ENCODE measurements around the gene PHACTR3. TPM values are rescaled to one million over a fixed set of nuclear protein-coding genes. Genes with fewer than 3 reads are reported as not detected.

PHACTR3 gene
- total and polyA plus RNA-seq, 2 experiments from 2014 or later: 0.45 to 0.61 TPM

- H3K36me3 Mint-ChIP-seq (ENCODE audit: low read depth): no peaks in the 10 kb centered on the region; the same call in 2 of the 3 replicates
- no peaks in the 10 kb centered on the region for H3K9me2 ChIP-seq (ENCODE audit: insufficient read depth)
- H2AFZ ChIP-seq: no peak overlapping the region
- H3K79me2 ChIP-seq (replicated peaks; ENCODE audit: insufficient read depth): no peaks in the 10 kb centered on the region
- H4K20me1 ChIP-seq (replicated peaks; ENCODE audit: insufficient read depth): no peaks in the 10 kb centered on the region
- H3K27ac Mint-ChIP-seq: no peak overlapping the region
- ATAC-seq (no peak), DNase-seq (ENCODE audit: low spot score) (no peak)
- no peak overlapping the region for H3K4me2 ChIP-seq
- H3F3A ChIP-seq (replicated peaks; ENCODE audit: low read depth): no peaks in the 10 kb centered on the region
- no peak overlapping the region for H3K4me3 ChIP-seq
- H3K27me3 ChIP-seq (ENCODE audit: insufficient read depth): 0 out of 2 replicates have a peak, but pooled peaks cover 5% of the 10 kb centered on the region
- H3K9me3 Mint-ChIP-seq: no peaks in the 10 kb centered on the region; the same call in 2 of the 3 replicates
- H3K4me1 Mint-ChIP-seq: peaks cover 16% of the 10 kb centered on the region
- H3K4me3 Mint-ChIP-seq: no peak overlapping the region
- TF ChIP-seq ZNF331 (CRISPR knock-in tag; IDR thresholded peaks at IDR 0.05; ENCODE audit: low read depth) (no peak), EZH2 (IDR thresholded peaks at IDR 0.05; ENCODE audit: low read depth, unreplicated experiment) (no peak), CREB1 (CRISPR knock-in tag; IDR thresholded peaks at IDR 0.05; ENCODE audit: low read depth) (no peak), ETS1 (IDR thresholded peaks at IDR 0.05) (no peak), REST (IDR thresholded peaks at IDR 0.05; ENCODE audit: unreplicated experiment) (no peak), CTCF (conservative IDR thresholded peaks at IDR 0.05; ENCODE audit: low read depth in 2 of 2) (no peak), ZNF462 (CRISPR knock-in tag; IDR thresholded peaks at IDR 0.05) (no peak), POLR2AphosphoS5 (IDR thresholded peaks at IDR 0.05; ENCODE audit: low read depth) (no peak), EZH2phosphoT487 (IDR thresholded peaks at IDR 0.05; ENCODE audit: unreplicated experiment) (no peak), JUNB (IDR thresholded peaks at IDR 0.05; ENCODE audit: unreplicated experiment) (no peak), ZNF114 (CRISPR knock-in tag; IDR thresholded peaks at IDR 0.05) (no peak), NANOG (IDR thresholded peaks at IDR 0.05; ENCODE audit: borderline replicate concordance) (no peak)
- no peaks in the 10 kb centered on the region for H3K36me3 ChIP-seq (ENCODE audit: insufficient read depth)
- H3K27ac ChIP-seq (ENCODE audit: low read depth): no peak overlapping the region
- no peaks in the 10 kb centered on the region for H3K4me1 ChIP-seq (ENCODE audit: insufficient read depth)
- peaks cover 20% of the 10 kb centered on the region for H3K27me3 Mint-ChIP-seq (ENCODE audit: insufficient read depth, low read depth, poor library complexity)
Observed at GRCh38 chr20:59832406-59833363, 228.3 kb downstream of the PHACTR3 start.
